ENCODE data around the gene VEZF1. TPM values are rescaled to one million over a fixed set of nuclear protein-coding genes. Genes with fewer than 3 reads are reported as not detected.

Gene VEZF1
- total RNA-seq, 4 donors from 2014 or later = 45.3 to 76.0 (median 63.7) TPM

DNA sequence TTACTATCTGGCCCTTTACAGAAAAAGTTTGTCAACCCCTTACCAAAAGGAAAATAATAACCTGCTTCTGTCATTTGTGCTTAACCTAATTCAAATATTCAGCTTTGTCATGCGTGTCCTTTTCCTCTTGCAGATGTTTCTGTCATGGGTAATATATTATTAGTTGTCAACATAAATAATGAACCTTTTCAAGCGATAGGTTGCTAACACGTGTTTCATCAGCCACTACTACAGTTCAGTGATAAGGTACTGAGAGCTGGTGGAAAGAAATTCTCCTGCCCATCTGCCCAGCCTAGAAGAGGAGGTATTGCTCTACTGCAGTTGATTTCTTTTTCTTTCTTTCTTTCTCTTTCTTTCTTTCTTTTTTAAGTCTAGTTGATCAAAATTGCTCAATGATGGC is 31.0 kb upstream of the VEZF1 start:
- no peak overlapping the region for H3K4me3 ChIP-seq
- 48% methylated on average over 3 of the region's 3 CpGs for WGBS
- no peak overlapping the region for H3K27ac ChIP-seq
- no peaks in the 10 kb centered on the region for H3K9me3 ChIP-seq
- no peak for DNase-seq (ENCODE audit: low spot score in 2 of 2)
- no peaks in the 10 kb centered on the region for H3K27me3 ChIP-seq
- no peak for TF ChIP-seq EP300 (IDR thresholded peaks at IDR 0.05)
- TF ChIP-seq, protein P1, sequence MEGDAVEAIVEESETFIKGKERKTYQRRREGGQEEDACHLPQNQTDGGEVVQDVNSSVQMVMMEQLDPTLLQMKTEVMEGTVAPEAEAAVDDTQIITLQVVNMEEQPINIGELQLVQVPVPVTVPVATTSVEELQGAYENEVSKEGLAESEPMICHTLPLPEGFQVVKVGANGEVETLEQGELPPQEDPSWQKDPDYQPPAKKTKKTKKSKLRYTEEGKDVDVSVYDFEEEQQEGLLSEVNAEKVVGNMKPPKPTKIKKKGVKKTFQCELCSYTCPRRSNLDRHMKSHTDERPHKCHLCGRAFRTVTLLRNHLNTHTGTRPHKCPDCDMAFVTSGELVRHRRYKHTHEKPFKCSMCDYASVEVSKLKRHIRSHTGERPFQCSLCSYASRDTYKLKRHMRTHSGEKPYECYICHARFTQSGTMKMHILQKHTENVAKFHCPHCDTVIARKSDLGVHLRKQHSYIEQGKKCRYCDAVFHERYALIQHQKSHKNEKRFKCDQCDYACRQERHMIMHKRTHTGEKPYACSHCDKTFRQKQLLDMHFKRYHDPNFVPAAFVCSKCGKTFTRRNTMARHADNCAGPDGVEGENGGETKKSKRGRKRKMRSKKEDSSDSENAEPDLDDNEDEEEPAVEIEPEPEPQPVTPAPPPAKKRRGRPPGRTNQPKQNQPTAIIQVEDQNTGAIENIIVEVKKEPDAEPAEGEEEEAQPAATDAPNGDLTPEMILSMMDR (IDR thresholded peaks at IDR 0.05) = no peak
- TF ChIP-seq POLR2AphosphoS5 (IDR thresholded peaks at IDR 0.05) = no peak
- no peak for TF ChIP-seq POLR2A (IDR thresholded peaks at IDR 0.05)
- no peaks in the 10 kb centered on the region for H3K4me1 ChIP-seq
- H3K36me3 ChIP-seq = no peaks in the 10 kb centered on the region

- Histone ChIP-seq H3K27me3 (no peaks in the 10 kb centered on the region), H3K36me3 (peaks cover 3% of the 10 kb centered on the region), H3K4me1 (peaks cover 19% of the 10 kb centered on the region), H3K27ac (no peak overlapping the region), H3K4me3 (no peak overlapping the region), H3K9me3 (no peaks in the 10 kb centered on the region)
- DNase-seq (ENCODE audit: low spot score in 2 of 2) = no peak
- 97% methylated on average over 10 of the region's 10 CpGs for WGBS
- TF ChIP-seq POLR2A (IDR thresholded peaks at IDR 0.05) (no peak), POLR2AphosphoS5 (IDR thresholded peaks at IDR 0.05) (no peak), EP300 (IDR thresholded peaks at IDR 0.05) (no peak)
- TF ChIP-seq, protein P1 (IDR thresholded peaks at IDR 0.05) = no peak
Observed at GRCh38 chr17:58010067-58010799, 22.2 kb upstream of the VEZF1 start.

- Histone ChIP-seq H3K9me3 (no peaks in the 10 kb centered on the region), H3K27ac (peak overlapping the region; percentile 99), H3K27me3 (no peaks in the 10 kb centered on the region), H3K4me3 (peak overlapping the region; percentile 97), H3K36me3 (peaks cover 24% of the 10 kb centered on the region), H3K4me1 (peaks cover 41% of the 10 kb centered on the region)
- DNase-seq (ENCODE audit: low spot score in 2 of 2) = no peak
- TF ChIP-seq, protein P1 (IDR thresholded peaks at IDR 0.05) = no peak
- TF ChIP-seq EP300 (IDR thresholded peaks at IDR 0.05) (no peak), POLR2AphosphoS5 (IDR thresholded peaks at IDR 0.05) (no peak), POLR2A (IDR thresholded peaks at IDR 0.05) (no peak)
- 19% methylated on average over 47 of the region's 47 CpGs for WGBS
Observed at GRCh38 chr17:58007781-58008706, 20.0 kb upstream of the VEZF1 start.

DNA sequence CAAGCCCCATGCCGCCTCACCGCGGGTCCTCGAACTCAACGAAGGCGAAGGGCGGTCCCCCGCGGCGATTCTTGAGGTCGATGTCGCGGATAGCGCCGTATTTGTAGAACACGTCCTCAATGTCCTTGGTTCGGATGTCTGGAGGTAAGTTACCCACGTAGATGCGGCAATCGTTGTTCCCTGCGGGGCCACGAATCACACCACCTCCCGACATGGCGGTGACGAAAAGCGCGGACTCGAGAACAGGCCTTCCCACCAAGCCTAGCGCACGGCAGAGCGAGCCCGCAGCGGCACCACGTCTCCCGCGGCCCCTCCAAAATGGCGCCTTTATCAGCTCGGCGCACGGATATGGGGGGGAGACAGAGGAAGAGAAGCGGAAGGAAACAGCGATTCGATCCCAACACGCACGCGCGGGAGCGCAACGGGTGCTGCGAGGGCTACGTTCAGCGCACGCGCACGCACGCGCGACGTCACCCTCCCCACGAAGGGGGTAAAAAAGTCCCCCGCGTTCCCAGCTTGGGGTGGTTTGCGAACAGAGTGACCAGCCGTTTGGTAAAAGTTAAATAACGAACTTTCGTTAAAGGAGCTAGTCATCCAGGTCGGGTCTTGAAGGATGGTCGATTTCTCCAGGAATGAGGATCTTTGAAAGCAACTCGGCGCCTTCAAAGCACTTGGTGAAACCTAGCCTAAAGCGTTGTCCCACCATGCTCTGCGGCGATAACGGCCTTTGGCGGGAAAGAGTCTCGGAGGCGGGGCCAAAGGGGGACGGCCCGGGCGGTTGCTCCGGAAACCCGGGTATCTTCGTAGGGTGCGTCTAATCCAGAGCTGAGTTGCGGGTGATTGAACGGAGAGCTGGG is 19.1 kb upstream of the VEZF1 start, which contains the start of gene SRSF1:
SRSF1 (minus strand) TSS at position 323 of the 857 bp plus-strand sequence; CDS start at position 214, 109 bp downstream.
- under 1% methylated on average over 58 of the region's 86 CpGs for WGBS
- Histone ChIP-seq H3K36me3 (peaks cover 30% of the 10 kb centered on the region), H3K9me3 (no peaks in the 10 kb centered on the region), H3K4me3 (peak within 1 kb of the TSS; percentile 97), H3K4me1 (peaks cover 42% of the 10 kb centered on the region), H3K27ac (peak within 1 kb of the TSS; percentile 99), H3K27me3 (no peaks in the 10 kb centered on the region)
- TF ChIP-seq, protein P1 (IDR thresholded peaks at IDR 0.05) = no peak
- TF ChIP-seq POLR2A (IDR thresholded peaks at IDR 0.05) (peak; percentile 85 to 97), POLR2AphosphoS5 (IDR thresholded peaks at IDR 0.05) (peak; percentile 91 to 97 (median 97)), EP300 (IDR thresholded peaks at IDR 0.05) (no peak)
- DNase-seq (ENCODE audit: low spot score in 2 of 2) = peak; percentile 98 to 99
